ENCODE measurements around the gene ALPK3.
A peak's percentile ranks its signal among the peaks of the same experiment; 100 is the strongest.

Gene ALPK3, protein sequence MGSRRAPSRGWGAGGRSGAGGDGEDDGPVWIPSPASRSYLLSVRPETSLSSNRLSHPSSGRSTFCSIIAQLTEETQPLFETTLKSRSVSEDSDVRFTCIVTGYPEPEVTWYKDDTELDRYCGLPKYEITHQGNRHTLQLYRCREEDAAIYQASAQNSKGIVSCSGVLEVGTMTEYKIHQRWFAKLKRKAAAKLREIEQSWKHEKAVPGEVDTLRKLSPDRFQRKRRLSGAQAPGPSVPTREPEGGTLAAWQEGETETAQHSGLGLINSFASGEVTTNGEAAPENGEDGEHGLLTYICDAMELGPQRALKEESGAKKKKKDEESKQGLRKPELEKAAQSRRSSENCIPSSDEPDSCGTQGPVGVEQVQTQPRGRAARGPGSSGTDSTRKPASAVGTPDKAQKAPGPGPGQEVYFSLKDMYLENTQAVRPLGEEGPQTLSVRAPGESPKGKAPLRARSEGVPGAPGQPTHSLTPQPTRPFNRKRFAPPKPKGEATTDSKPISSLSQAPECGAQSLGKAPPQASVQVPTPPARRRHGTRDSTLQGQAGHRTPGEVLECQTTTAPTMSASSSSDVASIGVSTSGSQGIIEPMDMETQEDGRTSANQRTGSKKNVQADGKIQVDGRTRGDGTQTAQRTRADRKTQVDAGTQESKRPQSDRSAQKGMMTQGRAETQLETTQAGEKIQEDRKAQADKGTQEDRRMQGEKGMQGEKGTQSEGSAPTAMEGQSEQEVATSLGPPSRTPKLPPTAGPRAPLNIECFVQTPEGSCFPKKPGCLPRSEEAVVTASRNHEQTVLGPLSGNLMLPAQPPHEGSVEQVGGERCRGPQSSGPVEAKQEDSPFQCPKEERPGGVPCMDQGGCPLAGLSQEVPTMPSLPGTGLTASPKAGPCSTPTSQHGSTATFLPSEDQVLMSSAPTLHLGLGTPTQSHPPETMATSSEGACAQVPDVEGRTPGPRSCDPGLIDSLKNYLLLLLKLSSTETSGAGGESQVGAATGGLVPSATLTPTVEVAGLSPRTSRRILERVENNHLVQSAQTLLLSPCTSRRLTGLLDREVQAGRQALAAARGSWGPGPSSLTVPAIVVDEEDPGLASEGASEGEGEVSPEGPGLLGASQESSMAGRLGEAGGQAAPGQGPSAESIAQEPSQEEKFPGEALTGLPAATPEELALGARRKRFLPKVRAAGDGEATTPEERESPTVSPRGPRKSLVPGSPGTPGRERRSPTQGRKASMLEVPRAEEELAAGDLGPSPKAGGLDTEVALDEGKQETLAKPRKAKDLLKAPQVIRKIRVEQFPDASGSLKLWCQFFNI (N-terminal part only)

GRCh38 chr15:84816694-84817465 is at the start of gene ALPK3:
TSS of gene ALPK3 (plus strand) at chr15:84817356. CDS start at chr15:84817453, 97 bp downstream.
- DNase-seq, result peak in 17 of 51 donors; percentile 14 to 50 (median 29)

DNA sequence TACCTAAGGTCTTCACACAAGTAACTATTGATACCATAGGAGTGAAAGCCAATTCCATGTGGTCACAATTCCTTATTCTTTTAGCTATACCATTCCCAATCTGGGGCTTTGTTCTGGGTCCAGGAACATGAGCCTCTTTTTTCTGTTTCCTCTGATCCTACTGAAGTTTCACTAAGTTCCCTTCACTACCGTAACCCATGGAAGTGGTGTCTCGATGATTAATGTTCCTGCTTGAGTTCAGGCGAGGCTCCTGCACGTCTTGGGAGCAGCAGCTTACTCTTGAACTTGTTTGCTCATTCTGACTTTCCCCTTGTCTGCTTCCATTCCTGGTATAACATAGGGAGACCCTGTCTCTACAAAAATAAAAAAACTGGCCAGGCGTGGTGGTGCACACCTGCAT is 45.1 kb upstream of the ALPK3 start:
- DNase-seq, result no peak

- no peak for DNase-seq
Observed at GRCh38 chr15:84772467-84772866, 44.7 kb upstream of the ALPK3 start.

DNA sequence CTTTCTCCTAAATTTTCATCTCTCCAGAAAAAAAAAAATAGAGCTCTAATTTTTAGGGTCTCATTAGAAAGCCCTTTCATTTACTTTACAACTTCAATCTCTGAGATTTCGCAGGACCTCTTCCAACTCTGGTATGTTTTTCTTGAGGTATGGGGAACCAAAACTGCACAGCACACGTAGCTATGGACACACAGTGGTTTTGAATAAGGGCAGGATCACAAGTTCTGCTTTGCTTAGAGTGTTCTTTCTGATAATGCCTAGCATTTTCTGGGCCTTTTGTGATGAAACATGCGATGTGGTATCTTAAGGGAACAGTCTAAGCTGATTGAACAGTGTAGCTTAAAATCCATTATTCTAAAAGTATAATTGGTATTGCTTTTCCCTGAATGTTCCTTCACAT is 43.4 kb upstream of the ALPK3 start:
- no peak for DNase-seq

- DNase-seq, result no peak
Observed at GRCh38 chr15:84775867-84776449, 41.2 kb upstream of the ALPK3 start.

- DNase-seq, result no peak
Observed at GRCh38 chr15:84778194-84778593, 39.0 kb upstream of the ALPK3 start.

DNA sequence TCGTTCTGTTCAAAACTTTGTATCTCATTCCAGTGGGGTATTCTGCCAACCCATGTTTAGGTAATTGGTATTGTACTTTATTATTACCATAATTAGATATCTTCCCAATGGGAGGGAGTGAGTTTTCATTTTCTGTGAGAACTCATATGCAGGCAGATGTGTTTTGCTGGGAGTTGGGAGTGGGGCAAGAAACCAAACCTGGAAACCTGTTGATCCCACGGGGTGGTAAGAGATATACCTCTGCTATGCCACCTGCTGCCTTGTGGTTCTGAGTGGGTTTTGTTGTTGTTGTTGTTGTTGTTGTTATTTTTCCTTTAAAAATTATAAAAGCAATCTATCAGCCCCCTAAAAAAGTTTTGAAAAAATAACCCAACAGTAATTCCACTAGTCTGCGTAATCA is 36.7 kb upstream of the ALPK3 start:
- no peak for DNase-seq

DNA sequence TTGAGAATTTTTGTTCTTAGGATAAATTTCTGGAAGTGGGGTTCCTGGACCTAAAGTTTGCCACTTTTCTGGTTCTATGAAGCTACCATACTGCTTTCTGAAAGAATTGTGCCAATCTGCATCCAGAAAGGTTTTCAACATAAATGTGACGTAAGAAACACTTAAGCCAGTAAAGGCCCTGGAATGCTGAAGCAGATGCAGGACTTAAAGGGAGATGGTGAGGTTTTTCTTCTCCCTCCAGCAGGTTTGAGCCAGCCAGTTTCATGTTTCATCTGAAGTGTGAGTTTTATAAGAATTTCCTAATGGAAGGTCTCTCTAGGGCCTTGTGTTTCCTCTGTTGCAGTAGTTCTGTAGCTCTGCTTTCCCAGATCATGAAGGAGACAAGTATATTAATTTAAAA is 35.7 kb upstream of the ALPK3 start:
- DNase-seq, result no peak

- DNase-seq, result no peak
Observed at GRCh38 chr15:84782346-84782745, 34.8 kb upstream of the ALPK3 start.

GRCh38 chr15:84783493-84784251 is 33.5 kb upstream of the ALPK3 start:
- DNase-seq, result no peak

GRCh38 chr15:84784262-84784661 is 32.9 kb upstream of the ALPK3 start:
- no peak for DNase-seq

GRCh38 chr15:84785053-84785452 is 32.1 kb upstream of the ALPK3 start:
- DNase-seq, result no peak

GRCh38 chr15:84788500-84788899 is 28.7 kb upstream of the ALPK3 start:
- DNase-seq, result no peak

- DNase-seq, result no peak
Observed at GRCh38 chr15:84789762-84790161, 27.4 kb upstream of the ALPK3 start.

- no peak for DNase-seq
Observed at GRCh38 chr15:84790676-84791075, 26.5 kb upstream of the ALPK3 start.

DNA sequence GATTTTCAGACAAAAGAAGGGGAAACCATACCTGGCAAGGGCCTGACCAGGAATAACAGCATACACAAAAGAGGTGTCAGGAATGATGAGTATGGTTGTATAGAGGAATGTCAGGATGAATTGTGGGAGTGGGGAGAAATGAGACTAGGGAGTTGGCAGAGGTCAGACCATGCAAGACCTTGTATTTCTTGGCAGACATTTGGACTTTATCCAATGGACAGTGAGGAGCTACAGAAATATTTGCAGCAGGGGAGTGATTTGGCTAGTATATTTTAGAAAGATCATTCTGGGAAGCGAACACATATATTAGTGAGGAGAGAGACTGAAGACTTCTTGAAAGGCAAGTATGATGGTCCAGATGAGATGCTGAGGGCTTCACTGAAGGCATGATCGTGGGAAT is 25.4 kb upstream of the ALPK3 start:
- no peak for DNase-seq

DNA sequence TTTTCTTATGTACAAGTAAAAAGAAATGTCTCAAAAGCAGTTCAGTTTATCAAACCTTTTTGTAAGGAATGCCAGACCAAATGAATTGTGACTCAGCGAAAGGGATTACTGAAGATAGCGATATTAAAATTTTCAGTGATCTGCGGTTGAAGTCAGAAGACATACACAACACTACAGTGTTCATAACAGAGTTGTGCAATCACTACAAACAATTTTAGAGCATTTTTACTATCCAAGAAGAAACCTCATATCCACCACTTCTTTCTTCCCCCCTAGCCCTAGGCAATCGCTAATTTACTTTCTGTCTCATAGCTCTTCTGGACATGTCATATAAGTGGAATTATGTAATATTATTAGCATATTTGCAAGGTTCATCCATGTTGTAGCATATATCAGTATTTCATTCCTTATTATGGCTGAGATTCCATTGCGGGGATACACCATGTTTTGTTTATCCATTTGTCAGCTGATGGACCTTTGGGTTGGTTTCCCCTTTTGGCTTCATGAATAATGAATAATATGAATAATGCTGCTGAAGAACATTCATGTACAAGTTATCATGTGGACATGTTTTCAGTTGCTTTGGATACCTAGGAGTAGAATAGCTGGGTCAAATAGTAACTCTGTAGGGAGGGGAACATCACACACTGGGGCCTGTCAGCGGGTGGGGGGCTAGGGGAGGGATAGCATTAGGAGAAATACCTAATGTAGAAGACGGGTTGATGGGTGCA is 23.6 kb upstream of the ALPK3 start:
- DNase-seq, result no peak

- DNase-seq, result no peak
Observed at GRCh38 chr15:84794162-84794547, 23.0 kb upstream of the ALPK3 start.

GRCh38 chr15:84795186-84795585 is 22.0 kb upstream of the ALPK3 start:
- no peak for DNase-seq
